GM19025 (cell line): Measurements from ENCODE around the gene ERP44.
A peak's percentile ranks its signal among the peaks of the same experiment; 100 is the strongest.
"Not testable (repeated sequence)": the region's sequence is repeated elsewhere in the genome, so short reads cannot be mapped to it uniquely, and the experiment has no call there.

Experiments used
- ATAC-seq: cut with Tn5 transposase; IDR thresholded peaks from one replicate; pipeline ENCODE4 v1.9.1; 2021; ENCODE audit warnings: mild to moderate bottlenecking, low read depth, moderate library complexity; ENCODE audit not compliant: unreplicated experiment

ERP44 gene

DNA sequence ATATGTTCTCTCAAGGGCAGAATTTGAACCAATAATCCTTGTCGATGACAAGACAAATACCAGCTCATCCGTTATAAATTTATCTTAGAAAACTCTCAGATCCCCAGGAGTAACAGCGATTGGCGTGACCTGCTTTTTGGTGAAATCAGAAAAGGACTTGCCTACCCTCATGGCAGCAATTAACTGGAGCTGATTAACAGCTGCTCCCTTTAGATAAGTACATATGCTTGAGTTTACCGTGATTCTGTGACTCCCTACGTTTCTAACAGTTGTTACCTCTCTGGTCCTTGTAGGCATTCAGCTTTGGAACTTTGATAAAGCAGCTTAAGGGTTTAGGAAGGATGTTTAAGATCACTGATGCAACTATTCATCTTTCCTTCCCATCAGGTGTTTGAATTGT is 2.8 kb upstream of the ERP44 start:
- no peak for ATAC-seq

DNA sequence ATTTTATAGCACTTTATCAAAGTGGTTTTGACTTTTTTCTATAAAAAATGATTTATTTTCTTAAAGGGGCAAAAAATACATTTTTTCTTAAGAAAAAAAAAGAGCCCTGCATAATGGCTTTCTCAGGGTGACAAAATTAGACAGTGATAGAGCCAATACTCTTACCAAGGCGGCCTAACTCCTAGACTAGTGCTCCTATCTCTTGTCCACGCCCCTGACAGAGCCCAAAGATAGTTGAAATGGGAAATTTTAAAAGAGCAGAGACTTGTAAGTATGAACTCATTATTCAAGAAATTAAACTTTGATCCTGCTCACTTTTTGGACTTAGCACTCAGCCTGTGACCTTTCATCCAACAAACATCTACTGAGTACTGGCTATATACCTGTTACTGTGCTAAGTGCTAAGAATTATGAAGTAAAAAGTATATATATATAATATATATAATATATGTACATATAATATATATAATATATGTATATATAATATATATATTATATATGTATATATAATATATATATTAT is 1.4 kb upstream of the ERP44 start:
- no peak for ATAC-seq

DNA sequence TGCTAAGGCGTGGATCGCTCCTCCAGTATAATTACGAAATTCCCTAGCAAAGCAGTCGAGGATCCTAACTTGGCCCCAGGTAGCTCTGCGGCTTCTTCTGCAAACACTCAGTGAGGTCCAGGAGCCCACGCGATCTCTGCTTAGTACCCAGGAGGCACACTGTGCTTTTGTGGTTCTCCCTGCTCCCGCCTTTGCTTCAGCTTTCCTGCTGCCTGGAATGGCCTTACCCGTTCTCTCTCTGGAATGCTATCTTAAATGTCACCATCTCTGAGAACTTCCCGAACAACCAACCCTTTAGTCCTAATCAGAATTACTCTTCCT is 882 bp upstream of the ERP44 start:
- no peak for ATAC-seq

DNA sequence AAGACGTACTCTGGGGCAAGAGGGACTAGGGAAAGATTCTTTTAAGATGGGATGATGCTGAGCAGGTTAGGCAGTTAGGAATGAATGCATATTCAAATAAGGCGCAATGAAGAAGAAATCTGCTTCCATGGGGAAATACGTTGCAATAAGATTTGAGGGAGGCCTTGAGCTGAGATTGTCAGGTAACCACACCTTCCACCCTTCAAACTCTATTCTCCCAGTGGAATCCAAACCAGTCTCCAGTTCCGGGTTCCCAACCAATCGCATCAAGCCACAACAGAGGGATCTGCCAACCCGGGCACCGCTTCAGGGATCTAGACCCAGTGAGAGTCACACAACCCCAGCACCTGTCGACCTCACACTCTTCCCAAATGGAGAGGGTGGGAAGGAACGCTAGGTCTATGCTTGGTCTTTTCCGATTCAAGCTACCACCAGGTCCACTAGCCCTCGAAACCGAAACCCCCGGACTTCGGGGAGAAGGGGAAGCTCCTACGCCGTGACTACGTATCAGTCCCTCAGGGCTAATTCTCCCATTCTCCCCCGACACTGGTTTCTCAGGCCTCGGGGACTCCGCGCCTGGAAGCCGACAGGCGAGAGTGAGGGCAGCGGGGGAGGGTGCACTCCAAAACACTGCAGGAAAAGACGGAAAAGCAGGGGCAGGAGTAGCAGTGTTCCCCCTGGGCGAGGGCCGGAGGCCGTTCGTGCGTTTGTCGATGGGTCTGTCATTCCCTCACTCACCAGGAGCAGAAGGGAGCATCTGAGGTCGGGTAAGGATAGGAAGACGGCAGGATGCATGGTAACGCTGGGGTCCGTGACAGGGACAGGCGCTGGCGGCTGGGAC is 534 bp downstream of the ERP44 start:
- no peak for ATAC-seq

DNA sequence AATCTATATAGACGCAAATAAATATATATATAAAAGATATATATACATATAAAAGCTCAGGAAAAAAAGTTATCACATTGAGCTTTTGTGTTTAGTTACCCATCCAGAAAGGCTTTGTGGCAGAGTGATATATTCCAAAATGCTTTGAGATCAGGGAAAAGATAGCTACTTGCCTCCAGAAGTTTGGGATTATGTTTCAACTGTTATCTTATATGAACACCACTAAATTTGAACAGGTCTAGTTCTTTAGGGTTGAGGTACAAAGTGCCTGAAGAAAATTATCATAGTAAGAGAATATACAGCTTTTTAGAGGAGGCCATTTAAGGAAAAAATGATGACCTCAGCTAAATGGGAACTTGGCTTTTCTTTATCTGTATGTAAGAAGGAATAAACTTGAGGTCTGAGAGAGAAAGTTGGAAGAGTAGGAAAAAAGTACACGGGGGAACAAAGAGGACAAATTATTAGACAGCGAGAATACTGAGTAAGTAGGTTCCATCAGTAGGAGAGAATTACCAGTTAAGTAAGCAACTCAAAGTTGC is 2.4 kb downstream of the ERP44 start:
- ATAC-seq: no peak

DNA sequence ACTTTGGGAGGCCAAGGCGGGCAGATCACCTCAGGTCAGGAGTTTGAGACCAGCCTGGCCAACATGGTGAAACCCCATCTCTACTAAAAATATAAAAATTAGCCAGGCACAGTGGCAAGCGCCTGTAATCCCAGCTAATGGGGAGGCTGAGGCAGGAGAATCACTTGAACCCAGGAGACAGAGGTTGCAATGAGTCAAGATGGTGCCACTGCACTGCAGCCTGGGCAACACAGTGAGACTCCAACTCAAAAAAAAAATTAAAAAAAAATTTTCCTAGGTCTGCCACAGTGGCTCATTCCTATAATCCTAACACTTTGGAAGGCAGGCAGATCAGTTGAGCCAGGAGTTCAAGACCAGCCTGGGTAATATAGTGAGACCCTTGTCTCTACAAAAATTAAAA is 4.4 kb downstream of the ERP44 start:
- ATAC-seq: not testable (repeated sequence)

DNA sequence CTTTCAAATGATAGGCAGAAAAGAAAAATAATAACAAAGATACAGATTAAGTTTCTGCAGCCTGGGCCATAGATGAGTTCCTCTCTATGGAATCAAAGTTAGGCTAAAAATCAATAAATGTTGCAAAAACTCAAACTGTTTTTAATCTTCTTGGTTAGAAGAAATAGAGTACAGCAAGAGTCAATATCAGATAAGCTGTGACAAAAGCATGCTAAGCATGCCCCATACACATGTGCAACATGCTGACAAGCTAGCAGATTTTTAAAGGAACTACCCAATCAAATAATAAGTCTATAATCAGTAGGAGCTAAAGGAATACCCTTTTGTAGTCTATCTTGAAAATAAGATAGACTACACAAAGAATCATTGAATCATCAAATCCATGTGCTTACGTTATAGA is 6.7 kb downstream of the ERP44 start:
- no peak for ATAC-seq

DNA sequence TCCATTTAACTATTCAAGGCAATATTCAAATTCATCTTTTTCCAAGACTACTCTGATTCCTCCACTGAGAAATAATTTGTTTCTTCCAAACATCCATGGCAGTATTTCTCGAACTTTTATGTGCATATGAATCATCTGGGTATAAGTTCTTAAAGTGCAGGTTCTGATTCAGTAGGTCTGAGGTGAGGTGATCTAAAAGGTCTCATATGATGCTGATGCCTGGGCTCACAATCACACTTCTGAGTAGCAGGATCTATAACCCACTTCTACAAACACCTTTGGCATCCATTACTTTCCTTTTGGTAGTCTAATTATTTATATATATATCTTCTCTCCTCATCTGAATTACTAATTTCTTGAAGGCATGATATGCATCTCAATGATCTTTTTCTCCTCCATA is 7.2 kb downstream of the ERP44 start:
- no peak for ATAC-seq

DNA sequence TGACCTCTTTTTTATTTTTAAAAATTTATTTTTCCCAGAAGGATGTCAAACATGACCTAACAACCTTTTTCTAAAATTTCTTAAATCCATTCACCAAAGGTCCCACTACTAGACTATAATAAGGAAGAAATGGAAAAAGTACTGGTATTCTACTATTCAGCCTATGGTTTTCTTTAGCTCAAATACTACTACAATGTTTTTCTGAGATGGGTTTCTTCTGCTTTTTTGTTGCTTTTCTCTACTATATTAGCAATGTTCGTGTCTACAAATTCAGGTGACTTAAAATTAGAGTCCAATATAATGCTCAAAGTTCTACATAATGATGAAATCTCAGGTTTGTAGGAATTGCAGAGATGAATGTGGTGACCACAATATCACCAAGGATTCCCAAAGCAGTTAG is 7.9 kb downstream of the ERP44 start:
- ATAC-seq: no peak

DNA sequence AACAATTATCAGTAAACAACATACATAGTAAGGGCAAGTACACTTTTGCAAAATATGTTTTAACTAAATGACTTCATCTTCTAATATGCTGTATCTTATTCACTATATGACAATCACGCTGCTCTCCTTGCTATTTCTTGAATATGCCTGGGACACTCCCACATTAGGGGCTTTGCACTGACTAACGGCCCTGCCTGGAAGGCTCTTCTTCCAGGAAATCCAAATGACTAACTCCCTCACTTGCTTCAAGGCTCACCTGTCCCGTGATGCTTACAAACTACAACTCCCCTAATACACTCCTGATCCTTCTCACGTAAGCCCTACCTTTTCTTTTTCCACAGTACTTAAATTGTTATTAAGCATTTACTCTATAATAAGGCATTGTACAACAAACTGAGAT is 10.6 kb downstream of the ERP44 start:
- ATAC-seq: no peak

DNA sequence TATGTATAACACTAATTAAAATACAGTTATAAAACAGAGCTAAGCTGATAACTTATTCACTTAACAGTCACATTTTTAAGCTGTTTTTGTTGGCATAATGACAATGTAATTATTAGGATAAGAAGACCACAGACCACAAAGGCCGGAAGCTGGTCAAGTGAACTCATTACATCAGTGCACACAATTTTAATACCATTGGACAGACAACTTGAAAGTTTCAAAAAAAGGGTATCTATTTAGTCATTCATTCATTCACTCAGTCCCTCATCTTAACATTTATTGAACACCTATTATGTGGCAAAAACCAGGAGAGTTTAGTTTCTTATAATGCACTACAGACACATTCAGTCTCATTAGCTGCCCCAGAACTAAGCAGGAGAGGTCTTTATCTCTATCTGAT is 11.6 kb downstream of the ERP44 start:
- ATAC-seq: no peak

DNA sequence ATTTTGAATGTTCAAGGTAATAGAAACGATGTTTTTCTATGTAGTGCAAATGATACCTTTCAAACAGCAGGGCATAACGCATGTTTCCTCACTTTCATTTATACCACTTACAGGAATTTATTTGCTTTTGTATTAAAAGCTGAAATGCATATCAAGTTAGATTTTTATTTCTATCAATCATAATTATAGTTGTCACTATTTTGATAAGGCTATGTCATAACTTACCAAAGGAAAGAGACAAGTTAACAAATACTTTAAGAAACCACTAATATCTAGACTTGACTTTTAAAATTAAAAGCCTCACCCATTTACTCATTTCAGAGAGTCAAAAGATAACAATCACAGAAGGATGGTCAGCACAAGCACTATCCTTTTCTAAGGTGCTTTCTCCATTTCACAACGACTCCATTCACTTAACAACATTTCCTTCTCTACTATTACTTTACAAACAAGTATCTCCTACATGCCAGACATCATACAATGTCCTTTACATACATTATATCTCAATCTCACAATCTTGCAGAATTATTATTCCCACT is 12.6 kb downstream of the ERP44 start:
- no peak for ATAC-seq

DNA sequence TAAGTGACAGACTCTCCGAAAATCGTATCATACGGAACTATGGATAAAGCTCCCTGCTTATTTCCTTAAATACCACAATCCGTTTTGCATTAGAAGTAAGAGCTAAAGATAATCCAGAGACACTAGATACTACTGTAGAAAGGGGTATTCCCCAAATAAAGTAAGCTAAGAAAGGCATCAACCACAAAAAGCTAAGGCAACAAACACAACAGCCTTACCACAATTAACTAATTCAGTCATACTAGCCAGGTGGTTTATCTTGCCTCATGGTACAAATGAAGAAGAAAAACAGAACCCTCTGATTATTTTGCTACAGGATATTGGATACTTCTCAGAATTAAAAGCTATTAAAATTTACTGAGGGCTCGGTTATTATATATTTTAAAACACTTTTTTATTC is 14.1 kb downstream of the ERP44 start:
- peak; percentile 76 for ATAC-seq

DNA sequence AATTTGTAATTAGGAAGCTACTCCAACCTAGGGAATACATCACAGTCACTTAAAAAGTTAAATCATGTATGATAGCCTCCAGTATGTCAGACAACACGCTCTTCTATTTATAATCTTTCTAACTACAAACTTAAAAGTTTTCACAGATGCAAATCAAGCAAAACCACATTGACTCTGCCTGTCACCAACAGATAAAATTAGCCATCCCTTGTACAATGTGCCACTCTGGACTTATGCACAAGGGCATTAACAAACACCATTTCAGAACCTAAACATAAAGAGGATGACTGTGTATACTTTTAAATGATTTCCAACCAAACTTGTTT is 14.7 kb downstream of the ERP44 start:
- ATAC-seq: peak; percentile 46

DNA sequence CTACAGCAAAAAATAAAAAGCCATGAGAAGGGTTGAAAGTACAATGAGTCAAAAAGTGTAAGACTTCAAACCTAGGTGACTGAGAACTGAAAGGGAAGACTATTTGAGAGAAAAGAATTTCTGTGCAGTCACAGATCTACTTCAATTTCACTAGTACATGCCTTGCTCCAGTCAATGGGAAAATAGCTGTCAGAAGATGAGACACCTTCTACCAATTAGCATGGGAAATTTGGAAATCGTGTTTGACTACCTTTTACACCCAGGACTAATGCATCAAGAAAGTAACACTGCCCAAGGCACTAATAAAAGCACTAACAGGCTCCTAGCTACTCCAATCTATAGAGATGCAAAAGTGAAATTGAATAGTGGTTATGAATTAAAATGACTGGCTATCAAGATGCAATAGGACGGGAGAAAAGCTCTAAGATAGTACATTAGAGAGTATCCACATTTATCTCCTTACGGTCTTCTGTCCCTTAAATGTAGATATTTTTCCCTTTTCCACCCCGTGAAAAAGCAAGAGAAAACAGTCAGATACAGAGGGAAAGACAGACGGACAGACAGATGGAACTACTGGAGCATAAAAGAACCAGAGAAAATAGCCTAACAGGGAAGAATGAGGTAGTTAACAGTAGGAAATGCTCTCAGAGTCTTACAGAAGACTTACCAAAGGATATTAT is 15.2 kb downstream of the ERP44 start:
- peak; percentile 30 for ATAC-seq

DNA sequence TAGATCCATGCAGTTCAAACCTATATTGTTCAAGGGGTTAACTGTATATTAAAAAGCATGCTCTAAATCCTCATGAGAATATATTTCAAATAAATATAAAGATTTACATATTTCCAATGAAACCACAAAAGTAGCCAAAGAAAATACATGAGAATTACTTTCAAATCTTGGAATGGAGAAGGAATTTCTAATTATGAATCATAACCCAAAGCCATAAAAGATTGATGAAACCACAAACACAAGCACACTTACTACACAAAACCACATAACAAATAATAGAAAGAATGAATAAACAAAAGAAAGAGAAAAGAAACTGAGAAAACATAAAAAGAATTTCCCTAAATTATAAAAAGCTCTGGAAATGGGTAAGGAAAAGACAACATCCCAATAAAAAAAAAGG is 16.0 kb downstream of the ERP44 start:
- no peak for ATAC-seq

DNA sequence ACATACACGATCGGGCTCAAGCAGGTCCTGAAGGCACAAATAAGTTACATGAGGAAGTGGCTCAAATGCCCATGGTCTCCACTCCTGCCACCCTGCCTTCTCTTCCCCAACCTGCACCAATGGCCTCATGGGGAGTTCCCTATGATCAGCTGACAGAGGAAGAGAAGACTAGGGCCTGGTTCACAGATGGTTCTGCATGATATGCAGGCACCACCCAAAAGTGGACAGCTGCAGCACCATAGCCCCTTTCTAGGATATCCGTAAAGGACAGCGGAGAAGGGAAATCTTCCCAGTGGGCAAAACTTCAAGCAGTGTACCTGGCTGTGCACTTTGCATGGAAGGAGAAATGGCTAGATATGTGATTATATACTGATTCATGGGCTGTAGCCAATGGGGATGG is 22.5 kb downstream of the ERP44 start:
- ATAC-seq: not testable (repeated sequence)

DNA sequence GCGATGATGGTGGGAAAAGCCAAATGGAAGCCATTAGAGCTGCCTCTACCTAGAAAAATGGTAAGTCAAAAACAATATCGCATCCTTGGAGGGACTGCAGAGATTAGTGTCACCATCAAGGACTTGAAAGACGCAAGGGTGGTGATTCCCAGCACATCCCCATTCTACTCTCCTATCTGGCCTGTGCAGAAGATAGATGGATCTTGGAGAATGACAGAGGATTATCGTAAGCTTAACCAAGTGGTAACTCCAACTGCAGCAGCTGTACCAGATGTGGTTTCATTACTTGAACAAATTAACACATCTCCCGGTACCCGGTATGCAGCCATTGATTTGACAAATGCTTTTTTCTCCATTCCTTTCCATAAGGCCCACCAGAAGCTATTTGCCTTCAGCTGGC is 23.8 kb downstream of the ERP44 start:
- ATAC-seq: no peak

DNA sequence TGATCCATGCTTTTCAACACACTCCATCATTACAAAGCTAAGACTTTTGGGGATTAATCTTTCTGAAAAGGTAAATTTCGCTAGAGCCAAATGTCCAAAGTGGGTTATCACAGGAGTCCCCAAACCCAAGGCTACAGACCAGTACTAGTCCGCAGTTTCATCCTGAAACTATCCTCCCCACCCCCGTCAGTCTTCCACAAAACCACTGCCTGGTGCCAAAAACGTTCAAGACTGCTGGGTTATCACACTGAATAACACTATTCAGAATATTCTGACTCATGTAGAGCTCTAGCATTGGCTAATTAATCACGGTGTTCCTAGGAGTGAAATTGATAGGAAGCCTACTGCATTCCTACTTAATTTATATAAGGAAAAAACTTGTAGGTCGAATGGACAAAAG is 24.7 kb downstream of the ERP44 start:
- ATAC-seq: no peak

DNA sequence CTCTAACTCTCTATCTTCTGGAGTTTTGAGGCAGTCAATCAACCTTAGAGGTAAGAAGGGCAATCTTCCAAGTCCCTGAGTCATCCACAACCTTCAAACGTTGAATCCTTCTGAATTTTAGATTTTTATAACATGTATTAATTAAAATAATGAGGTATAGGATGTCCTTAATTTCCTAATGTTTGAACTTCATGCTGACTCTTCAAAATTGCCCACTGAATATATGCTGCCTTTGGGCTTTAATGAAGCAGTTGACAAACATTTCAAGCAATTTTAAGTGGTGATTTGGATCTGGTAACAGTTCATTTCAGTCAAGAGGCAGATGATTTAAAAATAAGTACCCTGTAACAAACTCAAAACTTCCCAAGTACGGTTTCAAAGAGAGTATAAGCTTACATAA is 26.0 kb downstream of the ERP44 start:
- no peak for ATAC-seq

DNA sequence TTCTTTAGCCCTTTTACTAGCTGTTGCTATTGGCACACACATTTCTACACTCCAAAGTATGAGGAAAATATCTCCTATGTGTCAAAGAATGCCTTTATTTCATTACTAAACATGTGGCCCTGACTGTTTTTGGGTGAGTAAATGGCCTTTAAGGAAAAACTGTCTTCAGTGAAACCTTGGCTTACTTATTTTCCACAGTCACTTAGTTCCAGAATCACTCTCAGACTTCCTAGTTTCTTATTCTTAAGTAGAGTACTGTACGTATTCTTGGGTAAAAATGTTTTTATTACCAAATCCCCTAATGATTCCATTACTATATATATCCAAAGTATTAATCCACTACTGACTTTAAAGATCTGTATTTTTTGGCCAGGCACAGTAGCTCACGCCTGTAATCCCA is 27.5 kb downstream of the ERP44 start:
- ATAC-seq: no peak
